B cell (primary cell): ENCODE data around the gene XXYLT1.

ENCODE experiments used
- EZH2 ChIP-seq: IDR thresholded peaks from 2 replicates; pipeline ENCODE4 v1.6.1; 2012; ENCODE audit warnings: borderline replicate concordance, low read depth, mild to moderate bottlenecking, moderate library complexity, low read length; ENCODE audit not compliant: insufficient read depth, poor library complexity, severe bottlenecking
- TF ChIP-seq, protein P1 (sequence below): fragments of 200-600 bp; IDR thresholded peaks from one replicate; pipeline ENCODE4 v1.8.0; 2022; ENCODE audit warnings: antibody characterized with exemption, mild to moderate bottlenecking

DNA sequence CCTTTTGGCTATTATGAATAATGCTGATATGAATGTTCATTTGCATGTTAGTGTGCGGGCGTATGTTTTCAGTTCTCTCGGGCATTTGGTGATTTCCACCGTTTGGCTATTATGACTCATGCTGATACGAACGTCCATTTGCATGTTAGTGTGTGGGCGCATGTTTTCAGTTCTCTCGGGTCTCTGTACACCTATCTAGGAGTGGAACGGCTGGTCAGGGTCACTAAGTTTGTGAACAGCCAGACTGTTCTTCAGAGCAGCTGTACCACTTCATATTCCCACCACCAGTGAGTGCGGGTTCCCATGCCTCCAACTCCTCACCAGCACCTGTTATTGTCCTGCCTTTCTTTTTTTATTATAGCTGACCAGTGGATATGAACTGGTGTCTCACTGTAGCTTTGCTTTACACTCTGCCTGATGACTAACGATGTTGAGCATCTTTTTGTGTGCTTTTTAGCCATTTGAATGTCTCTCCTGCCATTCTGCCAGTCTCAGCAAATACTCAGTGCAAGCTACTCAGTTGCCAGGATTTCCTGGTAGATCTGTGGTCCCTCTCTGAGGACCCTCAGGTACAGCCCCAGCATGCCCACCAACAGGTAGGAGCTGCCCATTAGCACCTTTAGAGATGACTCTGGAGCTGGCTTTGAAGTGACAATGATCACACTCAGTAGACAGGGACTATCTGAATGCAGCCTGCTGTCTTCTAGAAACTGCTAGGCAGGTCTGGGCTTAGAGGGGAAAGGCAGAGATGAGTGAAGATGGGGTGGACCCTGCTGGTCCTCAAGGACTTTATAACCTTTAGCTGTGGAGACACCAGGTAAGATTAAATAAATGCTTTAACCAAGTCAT is 141.1 kb downstream of the XXYLT1 start:
- TF ChIP-seq, protein P1, sequence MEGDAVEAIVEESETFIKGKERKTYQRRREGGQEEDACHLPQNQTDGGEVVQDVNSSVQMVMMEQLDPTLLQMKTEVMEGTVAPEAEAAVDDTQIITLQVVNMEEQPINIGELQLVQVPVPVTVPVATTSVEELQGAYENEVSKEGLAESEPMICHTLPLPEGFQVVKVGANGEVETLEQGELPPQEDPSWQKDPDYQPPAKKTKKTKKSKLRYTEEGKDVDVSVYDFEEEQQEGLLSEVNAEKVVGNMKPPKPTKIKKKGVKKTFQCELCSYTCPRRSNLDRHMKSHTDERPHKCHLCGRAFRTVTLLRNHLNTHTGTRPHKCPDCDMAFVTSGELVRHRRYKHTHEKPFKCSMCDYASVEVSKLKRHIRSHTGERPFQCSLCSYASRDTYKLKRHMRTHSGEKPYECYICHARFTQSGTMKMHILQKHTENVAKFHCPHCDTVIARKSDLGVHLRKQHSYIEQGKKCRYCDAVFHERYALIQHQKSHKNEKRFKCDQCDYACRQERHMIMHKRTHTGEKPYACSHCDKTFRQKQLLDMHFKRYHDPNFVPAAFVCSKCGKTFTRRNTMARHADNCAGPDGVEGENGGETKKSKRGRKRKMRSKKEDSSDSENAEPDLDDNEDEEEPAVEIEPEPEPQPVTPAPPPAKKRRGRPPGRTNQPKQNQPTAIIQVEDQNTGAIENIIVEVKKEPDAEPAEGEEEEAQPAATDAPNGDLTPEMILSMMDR: no peak
- no peak for TF ChIP-seq EZH2
